OCI-LY7 (cell line): ENCODE measurements around the gene FAM186B.
A peak's percentile ranks its signal among the peaks of the same experiment; 100 is the strongest.

ENCODE experiments used
- EZH2phosphoT487 ChIP-seq: fragments of 200-600 bp; sonication (generic); IDR thresholded peaks from 2 replicates; pipeline ENCODE4 v1.6.1; 2018; ENCODE audit warnings: low read depth, borderline replicate concordance, mild to moderate bottlenecking, mixed run types, antibody characterized with exemption, low read length, moderate library complexity, mixed read lengths
- TF ChIP-seq, protein P1 (sequence below): fragments of 200-600 bp; sonication (generic); conservative IDR thresholded peaks from 2 replicates; pipeline ENCODE4 v1.5.1; 2014; ENCODE audit warnings: mild to moderate bottlenecking, antibody characterized with exemption, low read length, moderate library complexity, mixed read lengths

GRCh38 chr12:49623142-49623904 is 17.9 kb upstream of the FAM186B start, which contains the start of gene PRPF40B:
- TF ChIP-seq, protein P1, sequence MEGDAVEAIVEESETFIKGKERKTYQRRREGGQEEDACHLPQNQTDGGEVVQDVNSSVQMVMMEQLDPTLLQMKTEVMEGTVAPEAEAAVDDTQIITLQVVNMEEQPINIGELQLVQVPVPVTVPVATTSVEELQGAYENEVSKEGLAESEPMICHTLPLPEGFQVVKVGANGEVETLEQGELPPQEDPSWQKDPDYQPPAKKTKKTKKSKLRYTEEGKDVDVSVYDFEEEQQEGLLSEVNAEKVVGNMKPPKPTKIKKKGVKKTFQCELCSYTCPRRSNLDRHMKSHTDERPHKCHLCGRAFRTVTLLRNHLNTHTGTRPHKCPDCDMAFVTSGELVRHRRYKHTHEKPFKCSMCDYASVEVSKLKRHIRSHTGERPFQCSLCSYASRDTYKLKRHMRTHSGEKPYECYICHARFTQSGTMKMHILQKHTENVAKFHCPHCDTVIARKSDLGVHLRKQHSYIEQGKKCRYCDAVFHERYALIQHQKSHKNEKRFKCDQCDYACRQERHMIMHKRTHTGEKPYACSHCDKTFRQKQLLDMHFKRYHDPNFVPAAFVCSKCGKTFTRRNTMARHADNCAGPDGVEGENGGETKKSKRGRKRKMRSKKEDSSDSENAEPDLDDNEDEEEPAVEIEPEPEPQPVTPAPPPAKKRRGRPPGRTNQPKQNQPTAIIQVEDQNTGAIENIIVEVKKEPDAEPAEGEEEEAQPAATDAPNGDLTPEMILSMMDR: peak; percentile 66
- no peak for TF ChIP-seq EZH2phosphoT487
